ENCODE results near the gene PIGR. TPM values are rescaled to one million over a fixed set of nuclear protein-coding genes. Genes with fewer than 3 reads are reported as not detected.
A peak's percentile ranks its signal among the peaks of the same experiment; 100 is the strongest.

The PIGR gene
- total RNA-seq, 1 experiment from 2014 or later = 0.03 TPM

DNA sequence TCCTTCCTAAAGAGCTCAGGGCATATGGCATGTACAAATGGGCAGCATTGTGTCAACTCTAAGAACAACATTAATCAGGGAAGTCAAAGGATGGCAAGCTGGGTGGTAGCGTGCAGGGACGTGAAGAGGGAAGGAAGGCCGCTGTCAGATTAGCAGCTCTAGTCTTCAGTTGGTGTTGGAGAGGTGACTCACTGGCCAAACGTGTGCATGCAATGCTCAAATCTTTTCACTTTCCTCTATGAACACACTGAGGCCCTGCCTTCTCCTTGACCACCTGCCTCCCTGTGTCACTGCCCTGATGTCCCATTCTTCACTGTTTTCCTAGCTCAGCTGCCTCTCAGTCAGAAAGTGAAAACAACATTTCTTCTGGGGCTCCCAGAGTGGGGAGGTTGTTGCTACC, 5.9 kb upstream of the PIGR start:
- H3K36me3 ChIP-seq (replicated peaks; ENCODE audit: control insufficient read depth, insufficient read depth, low read length) = no peaks in the 10 kb centered on the region
- no peak for DNase-seq

DNA sequence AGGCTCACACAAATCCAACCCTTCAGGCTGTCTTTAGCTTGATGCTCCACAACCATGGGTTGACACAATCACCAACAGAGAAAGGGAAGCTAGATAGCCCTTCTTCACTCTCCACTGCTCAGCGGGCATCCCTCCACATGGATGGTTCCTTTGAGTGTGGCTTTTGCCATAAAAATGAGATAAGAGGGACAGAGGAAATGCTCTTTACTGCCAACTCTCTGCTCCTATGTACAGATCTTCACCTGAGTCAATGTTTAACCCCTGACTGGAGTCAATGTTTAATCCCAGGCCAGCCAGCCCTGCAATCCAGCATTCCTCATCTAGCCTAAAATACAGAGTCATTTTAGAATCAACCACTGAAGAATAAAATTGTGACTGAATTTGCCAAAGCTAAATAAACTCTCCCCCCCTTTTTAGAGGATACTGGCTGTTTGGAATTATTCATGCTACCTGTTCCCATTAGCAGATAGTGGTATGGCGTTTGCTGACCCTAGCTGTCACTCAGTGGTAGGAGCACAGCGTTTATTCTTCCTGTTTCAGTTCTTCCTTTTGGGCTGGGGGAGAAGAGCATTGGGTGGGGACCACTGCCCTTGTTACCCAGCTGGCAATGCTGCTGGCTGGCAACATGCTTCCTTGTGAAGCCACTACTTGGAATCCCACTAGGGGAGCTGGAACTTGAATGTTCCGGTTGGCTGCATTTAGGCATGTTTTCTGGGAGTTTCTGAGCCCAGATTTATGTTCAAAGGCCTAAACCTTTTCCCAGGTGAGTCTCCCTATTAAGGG, 5.2 kb upstream of the PIGR start:
- Histone ChIP-seq H3K36me3 (replicated peaks; ENCODE audit: control insufficient read depth, insufficient read depth, low read length) (no peaks in the 10 kb centered on the region), H3K4me3 (ENCODE audit: insufficient read depth, low read depth, low read length) (no peak overlapping the region), H3K27me3 (ENCODE audit: control insufficient read depth, insufficient read depth, low read length) (no peaks in the 10 kb centered on the region)
- DNase-seq = no peak

More for the DNA sequence above, 5.9 kb upstream of the PIGR start:
- Histone ChIP-seq H3K27me3 (ENCODE audit: control insufficient read depth, insufficient read depth, low read length) (no peaks in the 10 kb centered on the region), H3K4me3 (ENCODE audit: insufficient read depth, low read depth, low read length) (no peak overlapping the region)

DNA sequence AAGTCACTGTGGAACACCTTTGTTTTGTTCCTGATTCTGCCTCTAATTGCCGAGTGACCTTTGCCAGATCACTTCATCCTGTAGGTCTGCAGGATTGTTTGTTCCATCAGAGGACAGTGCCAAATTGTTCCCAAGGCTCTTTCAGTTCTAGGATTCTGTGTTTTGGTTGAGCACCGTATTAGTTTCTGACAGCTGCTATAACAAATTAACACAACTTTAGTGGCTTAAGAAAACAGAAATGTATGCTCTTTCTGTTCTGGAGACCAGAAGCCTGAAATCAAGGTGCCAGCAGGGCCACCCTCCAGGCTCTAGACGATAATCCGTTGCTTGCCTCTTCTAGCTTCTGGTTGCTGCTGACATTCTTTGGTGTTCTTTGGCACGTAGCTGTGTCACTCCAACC, 3.4 kb upstream of the PIGR start:
- no peak overlapping the region for H3K4me3 ChIP-seq (ENCODE audit: insufficient read depth, low read depth, low read length)
- no peaks in the 10 kb centered on the region for H3K36me3 ChIP-seq (replicated peaks; ENCODE audit: control insufficient read depth, insufficient read depth, low read length)
- H3K27me3 ChIP-seq (ENCODE audit: control insufficient read depth, insufficient read depth, low read length) = no peaks in the 10 kb centered on the region; the same call in 1 of the 2 replicates
- DNase-seq = no peak

DNA sequence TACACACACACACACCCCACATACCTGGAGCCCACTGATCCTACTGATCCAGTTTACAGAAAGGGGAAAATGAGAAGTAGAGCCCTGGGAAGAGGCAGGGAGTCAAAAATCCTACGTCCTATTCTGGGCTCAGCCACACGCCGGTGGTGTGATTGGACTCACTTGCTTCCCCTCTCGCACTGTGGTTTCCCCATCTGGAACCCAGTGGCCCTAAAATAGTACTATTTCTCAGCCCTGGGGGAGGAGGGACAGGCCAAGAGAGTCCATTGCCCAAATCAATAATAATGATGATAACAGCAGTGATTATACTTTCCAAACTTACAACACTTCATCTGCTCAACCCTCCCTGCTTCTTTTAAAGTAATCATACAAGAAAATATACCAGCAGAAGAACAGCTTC, 2.9 kb upstream of the PIGR start:
- no peaks in the 10 kb centered on the region; the same call in 1 of the 2 replicates for H3K27me3 ChIP-seq (ENCODE audit: control insufficient read depth, insufficient read depth, low read length)
- DNase-seq = no peak
- H3K36me3 ChIP-seq (replicated peaks; ENCODE audit: control insufficient read depth, insufficient read depth, low read length) = no peaks in the 10 kb centered on the region
- H3K4me3 ChIP-seq (ENCODE audit: insufficient read depth, low read depth, low read length) = no peak overlapping the region

DNA sequence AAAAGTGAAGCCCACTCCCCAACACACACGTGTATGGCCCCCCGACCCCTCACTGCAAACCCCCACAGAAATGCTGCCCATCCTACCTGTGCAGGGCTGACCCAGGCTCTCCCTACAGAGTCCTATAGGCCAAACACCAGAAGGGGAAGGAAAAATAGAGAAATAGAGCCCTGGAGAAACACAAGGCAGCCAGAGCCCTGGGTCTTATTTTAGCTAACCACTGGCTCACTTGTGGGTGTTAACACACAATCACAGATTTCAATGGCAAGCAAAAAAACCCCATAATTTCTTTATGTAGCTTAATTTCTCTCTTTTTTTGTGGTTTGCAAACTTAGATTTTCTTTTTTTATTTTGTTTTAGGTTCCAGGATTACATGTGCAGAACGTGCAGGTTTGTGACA, 989 bp upstream of the PIGR start:
- Histone ChIP-seq H3K36me3 (replicated peaks; ENCODE audit: control insufficient read depth, insufficient read depth, low read length) (no peaks in the 10 kb centered on the region), H3K27me3 (ENCODE audit: control insufficient read depth, insufficient read depth, low read length) (no peaks in the 10 kb centered on the region; the same call in 1 of the 2 replicates)

DNA sequence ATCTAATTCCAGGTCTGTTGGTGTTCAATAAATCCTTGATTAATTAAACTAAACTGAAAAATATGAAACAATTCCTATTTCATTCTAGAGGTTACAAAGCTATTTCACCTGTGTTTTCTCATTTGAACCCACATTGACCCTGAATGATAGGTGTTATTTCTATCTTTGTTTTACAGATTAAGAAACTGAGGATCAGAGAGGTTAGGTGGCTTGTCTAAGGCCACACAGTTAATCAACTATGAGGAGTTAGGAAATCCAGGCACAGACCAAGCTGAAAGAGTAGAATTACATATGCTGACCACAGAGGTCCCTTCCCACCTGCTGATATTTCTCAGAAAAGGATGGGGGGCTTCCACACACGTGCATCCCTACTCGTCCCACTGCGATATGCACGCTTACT, 487 bp downstream of the PIGR start:
- DNase-seq = no peak
- Histone ChIP-seq H3K27me3 (ENCODE audit: control insufficient read depth, insufficient read depth, low read length) (no peaks in the 10 kb centered on the region; the same call in 1 of the 2 replicates), H3K36me3 (replicated peaks; ENCODE audit: control insufficient read depth, insufficient read depth, low read length) (no peaks in the 10 kb centered on the region)

More for the DNA sequence above, 989 bp upstream of the PIGR start:
- no peak for DNase-seq
- no peak overlapping the region for H3K4me3 ChIP-seq (ENCODE audit: insufficient read depth, low read depth, low read length)

DNA sequence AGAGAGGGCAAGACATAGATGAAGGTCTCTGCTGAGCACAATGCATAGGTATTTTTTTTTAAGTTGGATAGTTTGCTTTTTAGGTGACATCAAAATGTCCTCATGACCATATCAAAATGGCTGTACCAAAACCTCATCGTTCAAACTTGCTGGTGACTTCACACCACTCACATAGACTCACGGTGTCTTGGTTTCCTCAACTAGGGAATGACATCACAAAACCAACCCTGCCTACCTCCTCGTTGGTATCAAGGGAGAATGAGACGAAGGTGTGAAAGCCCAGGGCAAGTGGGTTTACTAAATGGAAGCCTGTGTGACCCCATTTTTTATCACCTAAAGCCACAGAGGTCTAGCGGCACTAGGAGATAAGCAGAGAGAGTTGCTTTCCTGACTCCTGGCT, 1.6 kb downstream of the PIGR start:
- DNase-seq = no peak
- H3K4me3 ChIP-seq (ENCODE audit: insufficient read depth, low read depth, low read length) = no peak overlapping the region
- H3K36me3 ChIP-seq (replicated peaks; ENCODE audit: control insufficient read depth, insufficient read depth, low read length) = no peaks in the 10 kb centered on the region
- H3K27me3 ChIP-seq (ENCODE audit: control insufficient read depth, insufficient read depth, low read length) = no peaks in the 10 kb centered on the region; the same call in 1 of the 2 replicates

More for the DNA sequence above, 487 bp downstream of the PIGR start:
- H3K4me3 ChIP-seq (ENCODE audit: insufficient read depth, low read depth, low read length) = no peak overlapping the region

DNA sequence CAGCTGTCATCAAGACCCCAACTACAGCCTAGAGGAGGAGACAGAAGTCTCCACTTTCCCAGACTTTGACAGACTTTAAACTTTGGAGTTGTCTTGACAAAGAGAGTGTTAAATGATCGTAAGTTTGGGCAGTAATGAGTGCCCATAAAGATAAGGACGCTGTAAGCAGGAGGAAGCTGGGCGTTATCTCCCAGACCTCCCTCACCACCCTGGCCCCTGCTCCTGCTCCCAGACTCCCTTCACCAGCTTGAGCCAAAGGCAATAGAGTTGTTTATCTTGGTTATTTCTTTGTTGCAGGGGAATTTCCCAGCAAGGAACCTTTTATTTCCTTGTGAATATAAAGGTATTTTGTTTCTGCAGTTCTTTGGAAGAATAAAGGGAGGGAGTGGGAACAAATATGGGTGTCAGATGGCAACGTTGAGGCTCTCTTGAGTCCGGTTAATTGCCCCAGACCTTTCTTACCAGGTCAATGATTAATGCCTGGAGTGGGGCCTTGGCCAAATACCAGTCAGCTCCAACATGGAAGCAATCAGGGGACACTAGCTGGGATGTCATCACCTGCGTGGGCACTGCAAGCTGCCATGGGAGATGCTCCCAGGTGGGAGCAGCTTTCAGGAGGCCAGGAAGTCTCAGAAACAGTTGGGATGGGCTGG, 4.4 kb downstream of the PIGR start:
- DNase-seq = no peak
- H3K27me3 ChIP-seq (ENCODE audit: control insufficient read depth, insufficient read depth, low read length) = no peaks in the 10 kb centered on the region; the same call in 1 of the 2 replicates
- no peaks in the 10 kb centered on the region for H3K36me3 ChIP-seq (replicated peaks; ENCODE audit: control insufficient read depth, insufficient read depth, low read length)
- H3K4me3 ChIP-seq (ENCODE audit: insufficient read depth, low read depth, low read length) = no peak overlapping the region

DNA sequence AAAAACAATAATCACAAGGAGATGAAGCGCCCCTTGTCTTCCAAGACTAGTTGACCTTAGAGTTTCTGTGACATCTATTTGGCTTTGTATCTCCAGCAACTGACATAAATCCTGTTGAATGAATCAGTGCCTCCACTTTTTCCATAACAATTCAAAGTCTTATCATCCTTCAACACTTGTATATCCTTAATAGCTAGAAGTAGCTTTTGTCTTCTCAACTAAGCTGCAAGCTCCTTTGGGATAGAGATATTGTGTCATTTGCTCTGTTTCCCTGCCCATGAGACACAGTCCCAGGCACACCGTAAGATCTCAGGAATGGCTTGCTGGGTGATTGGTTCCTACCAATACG, 5.7 kb downstream of the PIGR start:
- no peaks in the 10 kb centered on the region; the same call in 1 of the 2 replicates for H3K27me3 ChIP-seq (ENCODE audit: control insufficient read depth, insufficient read depth, low read length)
- DNase-seq = no peak
- H3K36me3 ChIP-seq (replicated peaks; ENCODE audit: control insufficient read depth, insufficient read depth, low read length) = no peaks in the 10 kb centered on the region
- H3K4me3 ChIP-seq (ENCODE audit: insufficient read depth, low read depth, low read length) = no peak overlapping the region

DNA sequence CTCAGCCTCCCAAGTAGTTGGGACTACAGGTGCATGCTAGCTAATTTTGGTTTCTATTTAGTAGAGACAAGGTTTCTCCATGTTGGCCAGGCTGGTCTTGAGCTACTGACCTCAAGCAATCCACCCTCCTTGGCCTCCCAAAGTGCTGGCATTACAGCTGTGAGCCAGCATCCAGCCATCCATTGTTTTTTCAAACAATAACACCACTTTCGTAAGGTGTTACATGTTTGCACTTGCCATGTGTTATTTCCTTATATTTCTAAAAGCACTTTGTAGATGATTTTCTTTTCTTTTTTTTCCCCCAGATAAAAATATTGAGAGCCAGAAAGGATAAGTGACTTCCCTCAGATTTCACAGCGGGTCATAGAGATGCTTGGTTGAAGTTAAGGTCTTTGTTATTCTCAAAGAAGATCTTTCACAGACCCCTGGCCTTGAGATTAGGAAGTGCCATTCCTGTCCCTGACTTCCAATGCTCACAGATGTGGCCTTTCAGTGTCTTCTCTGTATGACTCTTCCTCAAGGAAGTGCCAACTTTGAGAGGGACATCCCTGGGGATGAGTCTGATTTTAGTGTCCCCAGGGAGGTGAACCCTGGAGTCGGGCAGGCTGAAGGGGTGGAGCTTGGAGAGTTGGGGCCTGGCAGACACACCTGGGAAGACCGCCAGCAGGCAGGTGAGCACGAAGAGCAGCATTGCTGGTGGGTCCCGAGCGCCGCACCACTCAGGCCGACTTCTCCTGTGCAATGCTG, 6.3 kb downstream of the PIGR start:
- Histone ChIP-seq H3K36me3 (replicated peaks; ENCODE audit: control insufficient read depth, insufficient read depth, low read length) (no peaks in the 10 kb centered on the region), H3K27me3 (ENCODE audit: control insufficient read depth, insufficient read depth, low read length) (no peaks in the 10 kb centered on the region; the same call in 1 of the 2 replicates), H3K4me3 (ENCODE audit: insufficient read depth, low read depth, low read length) (no peak overlapping the region)
- DNase-seq = no peak

DNA sequence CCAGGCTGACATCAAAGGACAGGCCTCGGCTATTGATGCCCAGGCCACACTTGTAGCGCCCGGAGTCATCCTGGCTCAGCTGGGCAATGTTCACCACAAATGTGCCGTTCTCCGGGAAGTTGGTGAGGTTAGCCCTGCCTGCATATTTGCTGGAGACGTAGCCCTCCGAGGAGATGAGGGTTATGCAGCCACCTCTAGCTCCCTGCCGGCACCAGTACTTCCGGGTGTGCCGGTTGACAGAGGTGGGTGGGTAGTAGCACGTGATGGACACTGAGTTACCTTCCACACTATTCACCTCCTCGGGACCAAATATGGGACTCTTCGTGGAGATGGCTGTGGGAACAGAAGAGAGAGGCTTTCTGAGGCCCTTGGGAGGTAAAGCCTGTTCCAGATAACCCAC, 7.1 kb downstream of the PIGR start:
- no peaks in the 10 kb centered on the region for H3K36me3 ChIP-seq (replicated peaks; ENCODE audit: control insufficient read depth, insufficient read depth, low read length)
- no peak overlapping the region for H3K4me3 ChIP-seq (ENCODE audit: insufficient read depth, low read depth, low read length)
- DNase-seq = no peak
- H3K27me3 ChIP-seq (ENCODE audit: control insufficient read depth, insufficient read depth, low read length) = no peaks in the 10 kb centered on the region

DNA sequence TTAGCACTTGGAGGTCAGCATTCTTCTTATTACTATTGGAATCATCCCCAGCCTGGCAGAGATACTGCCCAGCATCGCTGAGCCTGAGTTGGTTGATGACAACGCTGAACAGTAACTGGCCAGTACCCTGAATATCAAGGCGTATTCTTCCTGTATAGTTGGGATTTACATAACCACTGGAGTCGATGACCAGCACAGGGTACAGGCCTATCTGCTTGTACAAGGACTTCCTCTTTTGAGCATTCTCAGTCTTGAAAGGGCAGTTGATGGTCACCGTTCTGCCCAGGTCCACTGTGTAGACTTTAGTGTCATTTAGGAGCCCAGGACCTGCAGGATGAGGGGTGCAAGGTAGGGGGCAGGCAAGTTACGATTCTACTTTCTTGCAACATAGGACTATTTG, 8.8 kb downstream of the PIGR start:
- Histone ChIP-seq H3K36me3 (replicated peaks; ENCODE audit: control insufficient read depth, insufficient read depth, low read length) (no peaks in the 10 kb centered on the region), H3K27me3 (ENCODE audit: control insufficient read depth, insufficient read depth, low read length) (no peaks in the 10 kb centered on the region), H3K4me3 (ENCODE audit: insufficient read depth, low read depth, low read length) (no peak overlapping the region)
- no peak for DNase-seq

DNA sequence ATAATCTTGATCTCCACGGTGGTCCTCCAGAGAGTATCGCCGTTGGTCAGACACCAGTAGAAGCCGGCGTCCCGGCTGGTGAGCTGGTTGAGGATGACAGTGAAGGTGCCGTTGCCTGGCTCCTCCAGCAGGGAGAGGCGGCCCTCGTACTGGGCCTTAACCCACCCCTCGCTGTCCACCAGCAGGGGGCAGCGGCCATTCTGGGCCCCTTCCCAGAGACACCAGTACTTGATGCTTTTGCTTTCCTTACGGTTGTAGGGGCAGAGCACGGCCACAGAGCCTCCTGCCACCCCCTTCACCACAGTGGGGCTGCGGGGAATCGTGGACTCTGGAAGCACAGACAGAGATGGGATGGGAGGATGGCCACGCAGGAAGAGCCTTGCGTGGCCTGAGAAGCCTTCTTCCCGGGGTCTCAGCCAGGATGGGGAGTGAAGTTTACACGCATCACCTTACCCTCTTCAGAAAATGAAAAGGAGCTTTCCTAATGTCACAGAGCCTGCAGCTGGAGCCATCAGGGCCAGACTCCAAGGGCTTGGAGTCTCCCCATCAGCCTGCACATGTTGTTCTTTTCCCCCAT, 10.7 kb downstream of the PIGR start:
- no peak overlapping the region for H3K4me3 ChIP-seq (ENCODE audit: insufficient read depth, low read depth, low read length)
- DNase-seq = peak; percentile 90
- H3K36me3 ChIP-seq (replicated peaks; ENCODE audit: control insufficient read depth, insufficient read depth, low read length) = no peaks in the 10 kb centered on the region

DNA sequence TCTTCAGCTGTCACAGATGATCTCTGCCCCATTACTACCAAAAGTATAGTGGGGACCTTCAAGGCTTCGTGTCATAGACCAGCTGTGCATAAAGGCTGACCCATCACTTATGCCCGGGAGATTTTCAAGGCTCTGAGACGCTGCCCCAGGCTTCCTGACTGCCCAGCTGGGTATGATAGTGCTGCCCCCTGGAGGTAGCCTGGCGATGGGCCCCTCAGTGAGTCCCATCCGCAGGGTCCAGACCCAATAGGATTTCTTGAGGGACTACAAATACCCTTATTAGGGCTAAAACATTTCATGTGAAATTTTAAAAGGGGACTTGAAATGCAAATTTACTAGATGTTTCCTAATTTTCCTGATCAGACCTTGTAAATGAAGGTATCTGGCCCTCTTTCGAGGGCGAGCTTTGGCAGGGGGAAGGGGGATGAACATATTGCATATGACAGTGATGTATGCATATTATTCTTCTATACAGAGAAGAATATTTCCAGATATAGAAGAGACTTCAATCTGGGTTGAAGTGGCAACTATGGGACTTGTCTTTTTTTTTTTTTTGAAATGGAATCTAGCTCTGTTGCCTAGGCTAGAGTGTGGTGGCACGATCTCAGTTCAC, 12.8 kb downstream of the PIGR start:
- DNase-seq = peak; percentile 91
- H3K4me3 ChIP-seq (ENCODE audit: insufficient read depth, low read depth, low read length) = no peak overlapping the region
- H3K36me3 ChIP-seq (replicated peaks; ENCODE audit: control insufficient read depth, insufficient read depth, low read length) = no peaks in the 10 kb centered on the region
- no peaks in the 10 kb centered on the region for H3K27me3 ChIP-seq (ENCODE audit: control insufficient read depth, insufficient read depth, low read length)

More for the DNA sequence above, 10.7 kb downstream of the PIGR start:
- no peaks in the 10 kb centered on the region for H3K27me3 ChIP-seq (ENCODE audit: control insufficient read depth, insufficient read depth, low read length)

Measured in H7 (cell line).